Measurements from ENCODE around the gene SP8. TPM values are rescaled to one million over a fixed set of nuclear protein-coding genes. Genes with fewer than 3 reads are reported as not detected.

Gene SP8
- total RNA-seq, 1 experiment from 2014 or later = not detected

DNA sequence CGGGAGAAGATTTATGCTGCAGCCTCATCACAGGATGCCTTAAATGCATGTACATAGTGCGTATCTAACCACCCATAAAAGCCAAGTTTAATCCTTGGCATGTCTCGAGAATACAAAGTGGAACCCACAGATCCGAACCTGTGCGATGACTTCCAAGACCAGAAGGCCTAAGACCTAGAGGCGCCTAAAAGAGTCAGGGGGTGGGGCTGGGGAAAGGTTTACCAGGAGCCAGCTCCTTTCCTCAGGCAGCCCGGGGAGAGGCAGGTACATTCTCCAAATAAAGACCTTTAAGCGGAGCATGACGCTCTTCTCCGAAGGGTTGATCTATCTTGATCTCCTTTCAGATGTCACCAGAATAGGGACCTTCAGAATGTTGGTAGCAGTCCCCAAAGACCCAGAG is 9.7 kb downstream of the SP8 start:
- Histone ChIP-seq H3K4me3 (ENCODE audit: low read depth in 2 of 2, low read length in 2 of 2) (no peak overlapping the region), H3K9me3 (ENCODE audit: control insufficient read depth, insufficient read depth, low read depth, low read length) (no peaks in the 10 kb centered on the region), H3K27ac (ENCODE audit: low read length) (no peak overlapping the region), H3K36me3 (ENCODE audit: control insufficient read depth, insufficient read depth, low read length) (peaks cover 4% of the 10 kb centered on the region; the same call in 1 of the 2 replicates), H3K27me3 (ENCODE audit: control insufficient read depth, insufficient read depth, low read length) (peaks cover 42% of the 10 kb centered on the region), H3K4me1 (ENCODE audit: control insufficient read depth, insufficient read depth, low read length) (0 out of 2 replicates have a peak, but pooled peaks cover 3% of the 10 kb centered on the region)
- BruUV-seq (replicated peaks) = no TSS peak
- intact Hi-C loops (cut with micrococcal nuclease; ENCODE audit: unreplicated experiment) (loop anchor here (1.0 to 5.0 kb wide), 2 partner anchors 477 to 990 kb away; no protein-coding TSS in a partner anchor), in situ Hi-C loops (cut with HindIII; ENCODE audit: low pct_unique_long_range_greater_than_20kb, low sequenced_read_pairs) (no loop called here)
- POLR2A ChIA-PET = no interaction called here
- ATAC-seq (no peak), DNase-seq (ENCODE audit: low read depth, low spot score) (no peak)
- CTCF ChIA-PET = interaction anchor here (0.6 to 1.1 kb wide), 2 partner anchors 477 to 1223 kb away, joined by 3 read pairs; no protein-coding TSS in a partner anchor
- TF ChIP-seq, protein P1, sequence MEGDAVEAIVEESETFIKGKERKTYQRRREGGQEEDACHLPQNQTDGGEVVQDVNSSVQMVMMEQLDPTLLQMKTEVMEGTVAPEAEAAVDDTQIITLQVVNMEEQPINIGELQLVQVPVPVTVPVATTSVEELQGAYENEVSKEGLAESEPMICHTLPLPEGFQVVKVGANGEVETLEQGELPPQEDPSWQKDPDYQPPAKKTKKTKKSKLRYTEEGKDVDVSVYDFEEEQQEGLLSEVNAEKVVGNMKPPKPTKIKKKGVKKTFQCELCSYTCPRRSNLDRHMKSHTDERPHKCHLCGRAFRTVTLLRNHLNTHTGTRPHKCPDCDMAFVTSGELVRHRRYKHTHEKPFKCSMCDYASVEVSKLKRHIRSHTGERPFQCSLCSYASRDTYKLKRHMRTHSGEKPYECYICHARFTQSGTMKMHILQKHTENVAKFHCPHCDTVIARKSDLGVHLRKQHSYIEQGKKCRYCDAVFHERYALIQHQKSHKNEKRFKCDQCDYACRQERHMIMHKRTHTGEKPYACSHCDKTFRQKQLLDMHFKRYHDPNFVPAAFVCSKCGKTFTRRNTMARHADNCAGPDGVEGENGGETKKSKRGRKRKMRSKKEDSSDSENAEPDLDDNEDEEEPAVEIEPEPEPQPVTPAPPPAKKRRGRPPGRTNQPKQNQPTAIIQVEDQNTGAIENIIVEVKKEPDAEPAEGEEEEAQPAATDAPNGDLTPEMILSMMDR (IDR thresholded peaks at IDR 0.05) = no peak

DNA sequence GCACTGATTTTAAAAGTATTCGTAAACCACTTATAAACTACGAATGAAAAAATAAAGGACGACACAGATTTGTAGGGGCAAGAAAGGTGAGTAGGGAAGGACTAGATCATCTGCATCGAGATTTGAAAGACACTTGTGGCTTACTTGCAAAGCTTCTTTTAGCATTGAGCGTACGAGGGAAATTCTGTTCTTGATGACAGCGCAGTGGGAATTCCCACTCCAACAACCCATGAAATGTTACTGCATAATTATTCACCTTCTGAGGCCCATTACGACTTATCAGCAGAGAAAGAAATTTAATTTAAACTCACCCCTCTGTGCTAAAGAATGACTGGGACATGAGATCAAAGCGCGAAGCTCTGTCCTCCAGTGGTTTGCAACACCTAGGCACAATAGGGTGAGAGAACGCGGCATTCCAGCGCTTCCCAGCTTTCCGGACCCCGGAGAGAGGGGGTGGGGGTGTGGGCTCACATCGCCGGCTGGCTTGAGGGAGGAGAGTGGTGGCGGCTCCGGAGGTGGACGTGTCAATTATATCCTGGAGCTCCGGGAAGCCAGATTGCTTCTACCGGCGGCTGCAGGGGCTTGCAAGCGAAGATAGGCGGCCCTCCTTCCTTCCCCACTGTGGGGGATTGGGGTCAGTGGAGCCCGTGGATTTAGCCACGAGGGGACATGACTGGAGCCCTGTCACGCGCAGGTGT is 10.3 kb downstream of the SP8 start:
- Histone ChIP-seq H3K27me3 (ENCODE audit: control insufficient read depth, insufficient read depth, low read length) (peaks cover 42% of the 10 kb centered on the region), H3K4me1 (ENCODE audit: control insufficient read depth, insufficient read depth, low read length) (0 out of 2 replicates have a peak, but pooled peaks cover 3% of the 10 kb centered on the region), H3K4me3 (ENCODE audit: low read depth in 2 of 2, low read length in 2 of 2) (no peak overlapping the region), H3K27ac (ENCODE audit: low read length) (no peak overlapping the region), H3K9me3 (ENCODE audit: control insufficient read depth, insufficient read depth, low read depth, low read length) (no peaks in the 10 kb centered on the region), H3K36me3 (ENCODE audit: control insufficient read depth, insufficient read depth, low read length) (peaks cover 4% of the 10 kb centered on the region; the same call in 1 of the 2 replicates)
- intact Hi-C loops (cut with micrococcal nuclease; ENCODE audit: unreplicated experiment) (loop anchor here (5.0 kb wide), 1 partner anchor 991 kb away; no protein-coding TSS in a partner anchor), in situ Hi-C loops (cut with HindIII; ENCODE audit: low pct_unique_long_range_greater_than_20kb, low sequenced_read_pairs) (no loop called here)
- no TSS peak for BruUV-seq (replicated peaks)
- TF ChIP-seq, protein P1 (IDR thresholded peaks at IDR 0.05) = no peak
- TF ChIP-seq POLR2AphosphoS5 (IDR thresholded peaks at IDR 0.05; ENCODE audit: low read depth, low read length) = no peak
- no peak for TF ChIP-seq TCF7L2 (IDR thresholded peaks at IDR 0.05; ENCODE audit: low read depth, low read length)
- TF ChIP-seq SIN3A (IDR thresholded peaks at IDR 0.05; ENCODE audit: borderline replicate concordance, insufficient read depth, low read depth, low read length) = no peak
- TF ChIP-seq, protein P2, sequence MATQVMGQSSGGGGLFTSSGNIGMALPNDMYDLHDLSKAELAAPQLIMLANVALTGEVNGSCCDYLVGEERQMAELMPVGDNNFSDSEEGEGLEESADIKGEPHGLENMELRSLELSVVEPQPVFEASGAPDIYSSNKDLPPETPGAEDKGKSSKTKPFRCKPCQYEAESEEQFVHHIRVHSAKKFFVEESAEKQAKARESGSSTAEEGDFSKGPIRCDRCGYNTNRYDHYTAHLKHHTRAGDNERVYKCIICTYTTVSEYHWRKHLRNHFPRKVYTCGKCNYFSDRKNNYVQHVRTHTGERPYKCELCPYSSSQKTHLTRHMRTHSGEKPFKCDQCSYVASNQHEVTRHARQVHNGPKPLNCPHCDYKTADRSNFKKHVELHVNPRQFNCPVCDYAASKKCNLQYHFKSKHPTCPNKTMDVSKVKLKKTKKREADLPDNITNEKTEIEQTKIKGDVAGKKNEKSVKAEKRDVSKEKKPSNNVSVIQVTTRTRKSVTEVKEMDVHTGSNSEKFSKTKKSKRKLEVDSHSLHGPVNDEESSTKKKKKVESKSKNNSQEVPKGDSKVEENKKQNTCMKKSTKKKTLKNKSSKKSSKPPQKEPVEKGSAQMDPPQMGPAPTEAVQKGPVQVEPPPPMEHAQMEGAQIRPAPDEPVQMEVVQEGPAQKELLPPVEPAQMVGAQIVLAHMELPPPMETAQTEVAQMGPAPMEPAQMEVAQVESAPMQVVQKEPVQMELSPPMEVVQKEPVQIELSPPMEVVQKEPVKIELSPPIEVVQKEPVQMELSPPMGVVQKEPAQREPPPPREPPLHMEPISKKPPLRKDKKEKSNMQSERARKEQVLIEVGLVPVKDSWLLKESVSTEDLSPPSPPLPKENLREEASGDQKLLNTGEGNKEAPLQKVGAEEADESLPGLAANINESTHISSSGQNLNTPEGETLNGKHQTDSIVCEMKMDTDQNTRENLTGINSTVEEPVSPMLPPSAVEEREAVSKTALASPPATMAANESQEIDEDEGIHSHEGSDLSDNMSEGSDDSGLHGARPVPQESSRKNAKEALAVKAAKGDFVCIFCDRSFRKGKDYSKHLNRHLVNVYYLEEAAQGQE (IDR thresholded peaks at IDR 0.05; ENCODE audit: insufficient read depth in 1 of 2, low read depth in 2 of 2, low read length in 1 of 2) = no peak
- no peak for ATAC-seq
- POLR2A ChIA-PET = interaction anchor here (0.6 kb wide), 1 partner anchor 1163 kb away, joined by 4 read pairs; no protein-coding TSS in a partner anchor
- no peak for DNase-seq (ENCODE audit: low read depth, low spot score)
- CTCF ChIA-PET = interaction anchor here (0.5 to 1.1 kb wide), 4 partner anchors 12 to 1224 kb away, joined by 3 to 10 read pairs (median 3); no protein-coding TSS in a partner anchor
